Kidney epithelial cell (primary cell): ENCODE measurements around the gene SLC25A29. TPM values are rescaled to one million over a fixed set of nuclear protein-coding genes. Genes with fewer than 3 reads are reported as not detected.

Experiments
- DNase-seq: peaks from one replicate; pipeline ENCODE4 v3.0.0-alpha.2; 2010; ENCODE audit warnings: low read depth
- H3K27me3 ChIP-seq: 2 replicates; pipeline ENCODE4 v1.6.0; 2011; ENCODE audit warnings: low read length; ENCODE audit not compliant: control insufficient read depth, insufficient read depth
- H3K36me3 ChIP-seq: 2 replicates; pipeline ENCODE4 v1.5.1; 2011; ENCODE audit warnings: low read length; ENCODE audit not compliant: control insufficient read depth, insufficient read depth
- H3K4me3 ChIP-seq: 2 replicates; pipeline ENCODE4 v1.5.1; 2011; ENCODE audit warnings: low read depth, mild to moderate bottlenecking, control low read depth, low read length
- total RNA-seq: library from RNA; depleted of rRNA; stranded (reverse); fragments of >200 nt; gene quantifications from 2 replicates; pipeline ENCODE4 v1.2.3, GENCODE V29; 2015
- TF ChIP-seq, protein P1 (sequence below): IDR thresholded peaks from 2 replicates; pipeline ENCODE4 v1.5.1; 2011; ENCODE audit warnings: mild to moderate bottlenecking, moderate library complexity, low read length, control low read depth, inconsistent platforms; ENCODE audit not compliant: insufficient read depth, poor library complexity, severe bottlenecking

Gene SLC25A29
- total RNA-seq, 1 donor from 2014 or later = 93.7 TPM

DNA sequence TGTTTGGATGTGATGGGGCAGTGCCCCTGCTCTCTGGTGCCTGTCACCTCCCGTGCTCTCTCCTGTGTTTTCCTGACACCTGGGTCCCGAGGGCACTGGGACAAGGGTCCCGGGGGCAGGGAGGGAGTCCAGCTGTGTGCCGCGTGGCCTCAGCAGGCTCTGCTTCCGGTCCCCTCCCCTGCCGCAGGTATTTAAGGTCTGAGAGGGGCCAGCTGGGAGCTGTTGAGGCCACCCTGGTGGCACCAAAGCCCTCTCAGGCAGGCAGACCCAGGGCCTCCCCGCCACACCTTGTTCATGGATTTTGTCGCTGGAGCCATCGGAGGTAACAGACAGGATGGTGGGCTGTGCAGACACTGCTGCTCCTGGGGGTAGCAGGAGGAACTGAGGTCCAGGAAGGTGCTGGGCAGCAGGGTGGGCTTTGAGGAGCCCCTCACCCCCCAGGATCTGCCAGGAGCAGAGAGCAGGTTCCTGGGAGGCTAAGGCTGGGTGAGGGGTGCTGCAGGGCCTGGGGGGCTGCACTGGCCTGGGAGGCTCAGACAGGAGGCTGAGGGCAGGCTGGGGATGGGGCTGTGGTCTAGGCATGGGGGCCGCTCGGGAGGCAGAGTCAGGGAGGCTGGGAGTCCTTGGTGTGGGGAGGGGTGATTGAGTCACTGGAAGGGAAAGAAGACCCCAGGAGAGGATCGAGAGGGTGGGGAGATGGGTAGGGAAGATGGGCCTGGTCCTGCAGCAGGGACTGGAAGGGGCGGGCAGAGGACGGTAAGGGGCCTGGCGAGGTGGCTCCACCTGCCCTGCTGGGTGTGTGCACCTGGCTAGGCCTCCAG, 17.1 kb upstream of the SLC25A29 start, which contains the start of gene SLC25A47:
Gene SLC25A47 (plus strand): TSS at position 219 of the 821 bp plus-strand sequence. CDS start 76 bp downstream, at position 295.
- no peaks in the 10 kb centered on the region for H3K36me3 ChIP-seq
- H3K4me3 ChIP-seq = no peak within 1 kb of the TSS
- H3K27me3 ChIP-seq = peaks cover 5% of the 10 kb centered on the region
- no peak for DNase-seq
- TF ChIP-seq, protein P1, sequence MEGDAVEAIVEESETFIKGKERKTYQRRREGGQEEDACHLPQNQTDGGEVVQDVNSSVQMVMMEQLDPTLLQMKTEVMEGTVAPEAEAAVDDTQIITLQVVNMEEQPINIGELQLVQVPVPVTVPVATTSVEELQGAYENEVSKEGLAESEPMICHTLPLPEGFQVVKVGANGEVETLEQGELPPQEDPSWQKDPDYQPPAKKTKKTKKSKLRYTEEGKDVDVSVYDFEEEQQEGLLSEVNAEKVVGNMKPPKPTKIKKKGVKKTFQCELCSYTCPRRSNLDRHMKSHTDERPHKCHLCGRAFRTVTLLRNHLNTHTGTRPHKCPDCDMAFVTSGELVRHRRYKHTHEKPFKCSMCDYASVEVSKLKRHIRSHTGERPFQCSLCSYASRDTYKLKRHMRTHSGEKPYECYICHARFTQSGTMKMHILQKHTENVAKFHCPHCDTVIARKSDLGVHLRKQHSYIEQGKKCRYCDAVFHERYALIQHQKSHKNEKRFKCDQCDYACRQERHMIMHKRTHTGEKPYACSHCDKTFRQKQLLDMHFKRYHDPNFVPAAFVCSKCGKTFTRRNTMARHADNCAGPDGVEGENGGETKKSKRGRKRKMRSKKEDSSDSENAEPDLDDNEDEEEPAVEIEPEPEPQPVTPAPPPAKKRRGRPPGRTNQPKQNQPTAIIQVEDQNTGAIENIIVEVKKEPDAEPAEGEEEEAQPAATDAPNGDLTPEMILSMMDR = no peak

DNA sequence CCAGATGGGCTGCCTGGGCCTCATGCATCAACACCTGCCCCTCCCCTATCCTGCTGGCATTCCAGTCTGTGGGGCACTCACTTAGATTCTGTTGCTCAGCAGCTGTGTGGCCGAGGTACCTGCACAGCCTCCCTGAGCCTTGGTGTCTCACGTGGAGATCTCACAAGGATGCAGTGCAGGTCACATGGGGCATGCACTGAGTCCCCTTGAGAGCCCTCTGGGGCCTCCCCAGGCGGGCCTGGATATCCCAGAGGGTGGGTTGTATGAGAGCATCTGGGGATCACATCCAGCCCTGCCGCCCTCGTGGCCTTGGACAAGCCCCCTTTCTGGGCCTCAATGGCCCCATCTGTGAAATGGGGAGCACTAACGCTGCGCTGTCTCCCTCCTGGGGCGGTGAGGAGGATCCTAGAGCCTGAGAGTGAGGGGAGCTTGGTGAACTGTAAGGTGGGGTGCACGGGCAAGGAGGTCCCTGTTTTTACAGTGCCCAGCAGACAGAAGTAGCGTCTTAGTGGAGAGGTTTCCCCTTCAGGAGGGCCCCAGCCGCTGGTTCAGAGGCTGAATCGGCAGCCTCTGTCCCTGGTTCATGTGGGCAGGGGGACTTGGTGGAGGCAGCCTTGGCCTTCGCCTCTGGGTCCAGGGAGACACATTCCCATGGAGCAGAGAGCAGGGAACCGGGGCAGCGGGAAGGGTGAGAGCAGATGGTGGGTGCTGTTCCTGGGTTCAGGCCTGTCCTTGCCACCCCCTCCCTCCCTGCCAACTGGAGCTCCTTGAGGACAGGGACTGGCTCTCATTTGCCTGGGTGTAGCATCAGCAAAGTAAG, 16.1 kb upstream of the SLC25A29 start:
- Histone ChIP-seq H3K27me3 (peaks cover 5% of the 10 kb centered on the region), H3K36me3 (no peaks in the 10 kb centered on the region), H3K4me3 (no peak overlapping the region)
- TF ChIP-seq, protein P1 = no peak
- DNase-seq = no peak

GRCh38 chr14:100321473-100322137, 15.4 kb upstream of the SLC25A29 start:
- no peaks in the 10 kb centered on the region for H3K36me3 ChIP-seq
- peaks cover 5% of the 10 kb centered on the region for H3K27me3 ChIP-seq
- no peak overlapping the region for H3K4me3 ChIP-seq
- TF ChIP-seq, protein P1 = no peak
- no peak for DNase-seq

- H3K27me3 ChIP-seq = peaks cover 5% of the 10 kb centered on the region
- TF ChIP-seq, protein P1 = no peak
- H3K36me3 ChIP-seq = no peaks in the 10 kb centered on the region
- DNase-seq = no peak
- H3K4me3 ChIP-seq = no peak overlapping the region
These were observed 14.1 kb upstream of the SLC25A29 start for GRCh38 chr14:100320157-100320856.
